Measurements from ENCODE around the gene ALG3.

DNA sequence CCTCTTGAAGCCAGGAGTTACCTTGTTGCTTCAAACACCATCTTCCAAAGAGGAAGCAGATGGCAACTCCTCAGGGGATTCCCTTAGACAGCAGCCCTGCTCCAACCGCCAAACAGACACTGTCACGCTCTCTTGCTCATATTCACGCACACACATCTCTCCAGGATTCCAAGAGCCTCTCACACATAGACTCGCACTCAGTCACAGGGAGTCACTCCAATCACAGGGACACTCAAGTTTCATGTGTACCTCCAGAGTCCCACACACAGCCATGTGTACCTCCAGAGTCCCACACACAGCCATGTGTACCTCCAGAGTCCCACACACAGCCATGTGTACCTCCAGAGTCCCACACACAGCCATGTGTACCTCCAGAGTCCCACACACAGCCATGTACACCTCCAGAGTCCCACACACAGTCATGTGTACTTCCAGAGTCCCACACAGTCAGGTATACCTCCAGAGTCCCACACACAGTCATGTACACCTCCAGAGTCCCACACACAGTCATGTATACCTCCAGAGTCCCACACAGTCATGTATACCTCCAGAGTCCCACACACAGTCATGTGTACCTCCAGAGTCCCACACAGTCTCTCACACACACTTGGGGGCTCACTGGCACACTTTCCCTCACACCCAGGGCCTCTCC is 13.3 kb downstream of the ALG3 start:
- TF ChIP-seq, protein P1, sequence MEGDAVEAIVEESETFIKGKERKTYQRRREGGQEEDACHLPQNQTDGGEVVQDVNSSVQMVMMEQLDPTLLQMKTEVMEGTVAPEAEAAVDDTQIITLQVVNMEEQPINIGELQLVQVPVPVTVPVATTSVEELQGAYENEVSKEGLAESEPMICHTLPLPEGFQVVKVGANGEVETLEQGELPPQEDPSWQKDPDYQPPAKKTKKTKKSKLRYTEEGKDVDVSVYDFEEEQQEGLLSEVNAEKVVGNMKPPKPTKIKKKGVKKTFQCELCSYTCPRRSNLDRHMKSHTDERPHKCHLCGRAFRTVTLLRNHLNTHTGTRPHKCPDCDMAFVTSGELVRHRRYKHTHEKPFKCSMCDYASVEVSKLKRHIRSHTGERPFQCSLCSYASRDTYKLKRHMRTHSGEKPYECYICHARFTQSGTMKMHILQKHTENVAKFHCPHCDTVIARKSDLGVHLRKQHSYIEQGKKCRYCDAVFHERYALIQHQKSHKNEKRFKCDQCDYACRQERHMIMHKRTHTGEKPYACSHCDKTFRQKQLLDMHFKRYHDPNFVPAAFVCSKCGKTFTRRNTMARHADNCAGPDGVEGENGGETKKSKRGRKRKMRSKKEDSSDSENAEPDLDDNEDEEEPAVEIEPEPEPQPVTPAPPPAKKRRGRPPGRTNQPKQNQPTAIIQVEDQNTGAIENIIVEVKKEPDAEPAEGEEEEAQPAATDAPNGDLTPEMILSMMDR (IDR thresholded peaks at IDR 0.05) = no peak
- no peak for TF ChIP-seq POLR2A (IDR thresholded peaks at IDR 0.05)
